GM19238 (cell line): ENCODE results near the gene WWOX.

Experiments
- DNase-seq: peaks from one replicate; pipeline ENCODE4 v3.0.0; 2011; ENCODE audit warnings: low spot score; ENCODE audit not compliant: insufficient read length

WWOX gene

DNA sequence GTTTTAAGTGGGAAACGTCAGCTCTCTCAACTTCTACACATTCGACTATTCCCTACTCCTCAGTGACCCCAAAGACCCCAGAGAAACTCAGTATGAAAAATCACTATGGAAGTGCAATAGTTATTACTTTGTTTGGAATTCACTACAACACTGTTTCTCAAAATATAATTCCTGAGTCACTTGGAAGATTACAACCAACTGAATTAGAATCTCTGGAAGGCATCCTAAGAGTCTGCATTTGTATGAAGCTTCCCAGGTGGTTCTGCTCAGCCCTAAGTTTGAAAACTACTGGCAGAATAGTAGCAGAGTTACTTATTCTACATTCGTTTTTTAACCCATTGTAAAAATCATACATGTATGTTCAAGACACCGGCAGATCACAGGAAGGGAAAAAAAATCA lies 975.5 kb downstream of the WWOX start:
- no peak for DNase-seq

DNA sequence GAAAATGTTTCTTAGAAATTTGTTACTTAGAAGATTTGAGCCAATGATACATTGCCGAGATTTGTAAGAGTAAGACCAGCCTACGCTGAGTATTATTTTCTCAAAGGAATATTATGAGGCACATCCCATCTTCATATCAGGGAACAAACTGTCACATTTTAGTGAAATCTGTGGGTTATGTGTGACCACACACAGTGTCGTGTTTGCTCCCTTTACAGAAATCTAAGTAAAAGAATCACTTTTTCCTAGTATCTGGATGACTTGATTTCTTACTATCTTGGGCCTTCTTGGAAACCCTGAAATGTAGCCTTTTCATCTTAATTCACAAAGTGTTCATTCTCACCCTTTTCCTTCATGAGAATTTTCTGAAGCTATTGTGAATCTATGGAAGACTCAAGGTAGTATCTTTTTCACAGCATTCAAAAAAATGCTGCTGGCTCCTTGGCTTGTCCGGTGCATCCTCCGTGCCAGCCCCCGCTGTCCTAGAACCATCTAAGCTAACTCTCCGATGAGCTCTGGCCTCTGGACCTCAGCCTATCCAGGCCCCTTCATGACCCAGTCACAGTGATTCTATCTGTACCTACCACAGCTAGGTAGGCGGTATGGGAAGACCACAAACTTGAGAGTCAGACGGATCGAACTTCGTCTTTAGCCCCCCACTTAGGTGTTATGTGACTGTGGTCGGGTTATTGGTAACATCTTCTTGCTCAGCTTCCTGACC lies 976.8 kb downstream of the WWOX start:
- no peak for DNase-seq

DNA sequence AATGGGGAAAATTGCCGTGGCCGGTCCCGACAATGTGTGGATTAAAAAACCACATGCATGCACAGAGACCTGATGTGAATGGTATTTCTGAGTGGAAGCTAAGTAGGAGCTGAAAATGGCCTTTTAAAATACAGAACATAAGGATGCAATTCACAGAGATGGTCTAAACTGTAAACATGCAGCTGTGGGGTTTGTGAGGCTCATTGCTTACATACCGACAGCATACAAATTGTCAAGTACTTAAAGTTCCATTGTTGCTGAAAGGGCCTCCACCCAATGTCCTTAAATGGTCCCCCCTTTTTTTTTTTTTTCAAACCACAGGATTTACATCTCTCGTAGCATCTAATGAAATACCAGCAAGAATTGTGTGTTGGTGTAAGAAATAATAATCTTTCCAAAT lies 977.9 kb downstream of the WWOX start:
- DNase-seq: no peak

DNA sequence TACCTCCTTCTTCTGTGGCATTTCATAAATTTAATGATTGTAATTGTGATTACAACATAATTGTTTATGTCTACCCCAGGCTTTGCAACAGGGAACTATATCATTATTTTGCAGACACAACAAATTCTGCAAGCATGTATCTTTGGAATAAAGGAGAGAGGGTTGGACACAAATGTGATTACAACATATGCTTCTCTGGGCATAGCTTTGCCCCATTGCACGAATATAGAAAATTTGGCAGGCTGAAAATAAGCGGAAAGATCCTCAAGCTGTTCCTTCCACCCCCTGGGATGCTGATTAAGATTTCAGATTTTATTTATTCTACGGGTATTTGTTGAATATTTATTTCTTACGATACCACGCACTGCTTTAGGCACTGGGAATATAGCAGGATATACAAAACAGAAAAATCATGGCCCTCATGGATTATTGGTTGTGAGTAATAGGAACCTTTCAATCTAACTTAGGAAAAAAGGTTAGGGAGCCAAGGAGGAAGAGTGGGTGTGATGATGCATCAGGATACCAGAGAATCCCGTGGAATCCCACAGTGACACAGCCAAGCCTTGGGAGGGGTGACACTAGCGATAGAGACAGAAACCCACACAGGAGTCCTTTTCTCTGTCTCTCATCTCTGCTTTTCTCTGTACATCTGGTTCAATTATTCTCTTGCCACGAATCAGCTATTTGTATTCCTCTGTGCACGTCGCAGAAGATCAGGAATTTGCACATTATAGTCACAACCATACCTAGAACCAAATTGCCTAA lies 980.4 kb downstream of the WWOX start:
- DNase-seq: no peak

DNA sequence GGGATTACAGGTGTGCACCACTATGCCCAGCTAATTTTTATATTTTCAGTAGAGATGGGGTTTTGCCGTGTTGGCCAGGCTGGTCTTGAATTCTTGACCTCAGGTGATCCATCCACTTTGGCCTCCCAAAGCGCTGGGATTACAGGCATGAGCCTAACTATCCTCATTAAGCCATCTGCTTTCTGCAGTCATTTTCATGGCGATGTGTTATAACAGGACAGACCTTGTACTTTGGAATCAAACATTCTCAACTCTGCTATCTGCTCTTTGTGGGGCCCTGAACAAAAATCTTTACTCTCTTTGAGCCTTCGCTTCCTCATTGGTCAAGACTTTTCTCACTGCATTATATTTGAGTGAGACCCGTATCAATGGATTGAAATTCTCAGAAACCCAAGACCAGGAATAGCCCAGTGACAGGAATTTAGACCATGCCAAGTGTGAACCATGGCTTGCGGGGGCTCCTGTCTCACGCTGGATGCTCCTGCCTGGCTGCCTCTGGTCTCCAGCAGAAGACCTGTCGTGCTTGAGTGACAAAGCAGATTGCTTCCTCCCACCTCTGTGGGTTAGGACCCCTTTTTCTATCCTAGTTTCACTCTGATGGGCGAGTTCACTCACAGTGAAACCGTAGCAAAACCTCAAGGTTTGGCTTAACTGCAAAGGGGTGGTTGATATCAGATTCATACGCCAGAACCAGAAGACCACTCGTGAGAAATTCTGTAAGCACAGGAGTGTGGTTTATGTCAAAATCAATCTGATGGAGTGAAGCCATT lies 982.0 kb downstream of the WWOX start:
- DNase-seq: no peak

DNA sequence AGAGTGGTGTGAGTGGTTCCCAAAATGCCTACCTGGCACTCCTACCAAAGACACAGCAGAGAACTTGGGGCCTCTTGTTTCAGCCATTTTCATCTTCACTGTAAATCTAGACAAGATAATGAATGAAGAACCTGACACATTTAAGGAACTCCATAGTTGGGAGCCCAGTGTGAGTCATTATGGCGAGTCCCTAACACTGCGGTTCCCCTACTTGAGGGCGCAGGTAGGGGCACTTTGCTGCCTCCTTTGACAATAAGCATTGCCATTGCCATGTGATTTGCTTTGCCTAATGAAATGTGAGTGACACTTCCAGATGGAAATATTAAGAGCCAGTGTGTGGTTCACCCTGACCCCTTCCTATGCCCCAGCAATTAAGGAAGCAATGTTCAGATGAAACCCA lies 983.5 kb downstream of the WWOX start:
- no peak for DNase-seq

DNA sequence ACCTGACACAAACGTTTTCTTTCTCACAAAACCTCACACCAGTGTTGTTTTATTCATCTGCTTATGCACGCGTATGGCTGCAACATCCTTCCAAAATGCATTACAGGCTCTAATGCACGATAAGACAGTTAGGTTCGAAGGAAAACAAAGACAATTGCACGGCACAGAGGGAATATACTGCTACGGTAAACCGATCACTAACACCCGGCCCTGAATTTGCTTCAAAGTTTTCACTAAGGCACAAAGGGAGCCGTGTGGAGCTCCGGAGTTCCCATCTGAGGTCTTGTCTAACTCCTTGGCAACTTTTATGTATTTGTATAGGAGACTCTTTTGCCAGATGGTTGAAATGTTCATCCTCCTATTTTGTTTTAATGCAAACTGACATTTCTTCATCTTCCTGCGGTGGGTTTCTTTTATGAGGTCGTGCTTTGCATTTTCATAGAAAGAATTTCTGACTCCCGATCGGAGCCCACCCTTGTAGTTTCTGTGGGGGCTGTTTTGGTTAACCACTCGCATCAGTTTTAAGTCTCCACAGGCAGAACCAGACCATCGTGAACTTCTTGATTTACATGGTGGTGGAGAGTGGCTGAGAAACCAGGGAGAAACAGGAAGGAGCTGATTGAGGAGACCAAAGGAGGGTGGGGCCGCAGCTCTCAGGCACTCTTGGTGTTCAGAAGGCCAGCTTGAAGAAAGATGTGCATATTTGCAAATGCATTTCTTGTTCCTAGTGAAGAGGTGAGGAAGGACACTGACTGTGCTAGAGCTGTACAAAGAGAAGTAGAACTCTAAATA lies 984.2 kb downstream of the WWOX start:
- no peak for DNase-seq

DNA sequence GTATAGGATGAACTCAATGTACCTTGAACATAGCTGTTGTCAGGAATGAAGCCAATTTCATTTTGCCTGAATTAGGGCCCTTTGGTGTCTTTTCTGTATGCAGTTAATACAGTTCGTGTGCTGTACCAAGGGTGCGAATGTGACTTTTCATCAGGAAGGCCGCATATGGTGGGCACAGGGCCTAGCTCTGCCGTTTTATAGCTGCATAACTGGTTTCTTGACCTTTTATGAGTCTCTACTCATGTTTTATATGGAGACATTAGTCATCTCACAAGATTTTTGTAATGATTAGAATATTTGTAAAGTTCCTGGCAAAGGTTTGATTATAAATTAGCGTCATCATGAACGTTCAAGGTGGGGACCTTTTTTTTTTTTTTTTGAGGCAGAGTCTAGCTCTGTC lies 989.5 kb downstream of the WWOX start:
- no peak for DNase-seq

DNA sequence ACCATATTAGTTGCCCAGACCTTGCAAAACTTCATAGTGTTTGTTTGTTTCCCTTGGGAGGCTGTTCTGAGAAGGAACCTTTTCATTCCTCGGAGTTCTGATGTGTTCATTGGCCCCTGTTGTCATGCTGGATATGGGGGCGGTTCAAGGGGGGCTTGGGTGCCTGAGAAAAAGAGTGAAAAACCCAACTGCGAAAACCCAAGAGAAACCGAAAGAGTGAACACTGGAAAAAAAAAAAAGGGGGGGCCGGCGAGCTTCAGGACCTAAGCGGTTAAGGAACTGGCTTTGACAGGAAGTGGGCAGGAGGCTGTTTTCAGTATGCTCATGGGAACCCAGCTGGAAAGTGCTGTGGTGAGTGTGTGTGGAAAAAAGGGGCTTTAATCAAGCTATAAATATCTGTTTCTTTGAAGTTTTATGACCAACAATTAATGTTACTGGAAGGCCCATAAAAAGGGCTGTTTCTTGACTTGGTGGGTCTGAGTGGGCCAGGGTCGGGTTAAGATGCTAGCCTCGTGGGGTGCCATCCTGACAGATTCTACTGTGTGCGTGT lies 990.4 kb downstream of the WWOX start:
- peak; percentile 3 for DNase-seq

DNA sequence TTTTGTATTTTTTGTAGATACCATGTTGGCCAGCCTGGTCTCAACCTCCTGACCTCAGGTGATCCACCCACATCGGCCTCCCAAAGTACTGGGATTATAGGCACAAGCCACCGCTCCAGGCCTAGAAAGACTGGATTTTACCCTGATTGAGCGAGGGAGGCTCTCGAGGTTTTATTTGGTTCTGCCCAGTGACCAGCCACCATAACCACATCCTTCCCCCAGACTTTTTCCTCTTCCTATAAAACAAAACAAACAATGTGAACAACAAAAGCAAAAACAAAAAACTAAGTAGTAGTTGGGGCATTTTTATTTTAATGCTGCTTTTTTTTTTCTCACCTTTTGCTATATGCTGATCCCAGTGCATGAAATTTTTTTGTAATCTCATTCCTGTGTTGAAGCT lies 991.5 kb downstream of the WWOX start:
- DNase-seq: no peak

DNA sequence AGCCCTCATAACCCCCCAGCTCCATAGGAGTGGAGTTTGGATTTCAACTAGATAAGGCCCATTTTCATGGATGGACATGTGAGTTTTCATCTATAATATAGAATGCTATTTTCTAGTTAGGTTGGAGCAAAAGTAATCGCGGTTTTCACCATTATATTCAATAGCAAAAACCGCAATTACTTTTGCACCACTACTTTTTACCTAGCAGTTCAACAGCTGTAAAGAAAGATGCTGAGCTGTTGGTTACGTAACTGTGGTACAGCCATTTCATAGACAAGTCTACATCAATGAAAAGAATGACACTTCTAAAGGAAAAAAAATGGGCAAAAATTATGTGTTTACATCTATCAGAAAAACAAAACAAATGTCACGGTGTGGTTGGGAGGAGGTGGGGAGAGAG lies 993.4 kb downstream of the WWOX start:
- no peak for DNase-seq

DNA sequence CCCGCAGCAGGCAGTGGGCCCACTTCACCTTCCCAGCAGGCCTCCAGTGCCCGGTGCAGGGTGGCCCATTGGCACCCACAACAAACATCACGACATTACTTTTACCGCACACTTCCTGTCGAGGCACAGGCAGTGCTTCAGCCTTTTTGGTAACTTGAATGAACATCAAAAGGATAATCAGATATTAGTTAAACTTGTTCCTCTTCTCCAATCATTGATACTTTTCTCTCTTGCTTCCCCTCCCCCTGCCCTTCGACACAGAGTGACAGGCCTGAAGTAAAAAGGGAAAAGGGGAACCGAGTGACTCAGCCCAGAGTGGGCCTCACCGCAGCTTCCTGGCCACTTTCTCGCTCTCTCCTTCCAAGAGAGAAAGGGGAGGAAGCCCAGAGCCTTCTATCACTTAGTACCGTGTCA lies 994.1 kb downstream of the WWOX start:
- DNase-seq: peak; percentile 13

DNA sequence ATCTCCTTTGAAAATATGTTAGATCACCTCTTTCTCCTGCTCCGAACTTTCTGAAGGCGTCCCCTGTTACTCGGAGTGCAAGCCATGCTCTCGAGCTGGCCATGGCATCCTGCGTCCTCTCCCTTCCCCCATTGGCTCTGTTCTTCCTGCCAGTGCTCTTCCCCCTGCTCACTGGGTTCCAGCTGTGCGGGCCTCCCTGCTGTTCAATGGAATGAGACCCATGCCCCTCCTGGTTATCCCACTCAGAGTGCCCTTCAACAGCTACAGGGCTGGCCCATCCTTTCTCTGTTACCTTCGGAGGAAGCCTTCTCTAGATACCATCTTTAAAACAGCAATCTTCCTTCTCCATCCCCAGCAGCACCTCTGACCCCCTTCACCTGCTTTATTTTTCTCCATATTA lies 996.8 kb downstream of the WWOX start:
- DNase-seq: no peak

DNA sequence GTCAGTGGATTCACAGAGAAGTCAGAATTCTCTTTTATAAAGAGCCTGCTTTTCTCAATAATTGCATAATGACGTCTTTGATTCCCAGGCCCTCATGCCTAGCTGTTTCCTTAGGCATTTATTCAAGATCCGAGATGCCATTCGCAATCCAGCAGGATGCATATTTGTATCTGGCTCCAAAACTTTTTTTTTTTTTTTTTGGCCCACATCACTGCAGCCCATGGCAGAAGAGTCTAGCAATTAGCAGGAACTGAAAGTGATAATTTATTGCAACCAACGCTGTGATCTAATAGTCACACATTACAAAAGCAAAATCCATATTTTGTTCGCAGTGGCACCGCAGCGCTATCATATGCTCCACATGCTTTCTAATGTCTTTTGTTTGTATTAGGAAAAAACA lies 997.7 kb downstream of the WWOX start:
- DNase-seq: no peak

DNA sequence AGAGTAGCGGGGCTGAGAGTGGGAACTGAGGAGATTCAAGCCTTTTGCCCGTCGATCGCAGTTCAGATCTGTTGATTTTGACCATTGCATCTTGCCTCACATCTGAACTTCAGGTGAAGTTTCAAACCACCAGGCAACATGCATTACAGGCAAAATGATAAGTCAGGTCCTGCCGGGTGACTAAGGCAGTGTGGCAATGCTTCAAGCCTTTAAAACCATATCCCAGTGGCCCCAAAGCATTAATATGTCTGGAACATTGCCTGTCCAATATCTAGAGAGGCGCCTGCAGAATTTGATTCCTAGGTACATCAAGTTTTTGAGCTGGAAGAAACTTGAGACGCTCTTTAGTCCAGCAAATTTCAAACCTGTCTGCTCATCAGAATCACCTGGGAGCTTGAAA lies 998.3 kb downstream of the WWOX start:
- no peak for DNase-seq

DNA sequence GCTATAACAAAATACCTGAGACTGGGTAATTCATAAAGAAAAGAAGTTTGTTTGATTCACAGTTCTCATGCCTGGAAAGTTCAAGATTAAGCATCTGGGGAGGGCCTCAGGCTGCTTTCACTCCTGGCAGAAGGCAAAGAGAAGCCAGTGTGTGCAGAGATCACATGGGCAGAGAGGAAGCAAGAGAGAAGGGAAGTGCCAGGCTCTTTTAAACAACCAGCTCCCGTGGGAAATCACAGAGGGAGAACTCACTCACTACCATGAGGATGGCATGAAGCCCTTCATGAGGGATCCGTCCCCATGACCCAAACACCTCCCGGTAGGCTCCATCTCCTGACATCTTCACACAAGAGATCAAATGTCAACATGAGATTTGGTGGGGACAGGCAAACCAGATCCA lies 999.5 kb downstream of the WWOX start:
- no peak for DNase-seq

DNA sequence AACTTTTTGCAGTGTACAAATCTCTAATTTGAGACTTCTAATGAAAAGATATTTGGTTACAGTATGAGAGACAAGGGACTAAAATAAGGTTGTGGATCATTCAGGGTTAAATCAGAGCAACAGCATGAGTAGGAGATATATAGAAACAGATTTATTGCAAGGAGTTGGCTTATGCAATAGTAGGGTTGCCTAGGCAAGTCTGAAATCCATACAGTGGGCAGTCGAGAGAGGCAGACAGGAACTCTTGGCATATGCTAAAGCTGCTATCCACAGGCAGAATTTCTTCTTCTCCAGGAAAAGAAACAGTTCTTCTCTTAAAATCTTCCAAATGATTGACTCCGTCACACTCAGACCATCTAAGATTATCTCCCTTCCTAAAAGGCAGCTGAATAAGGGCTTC lies 1000.3 kb downstream of the WWOX start:
- no peak for DNase-seq

DNA sequence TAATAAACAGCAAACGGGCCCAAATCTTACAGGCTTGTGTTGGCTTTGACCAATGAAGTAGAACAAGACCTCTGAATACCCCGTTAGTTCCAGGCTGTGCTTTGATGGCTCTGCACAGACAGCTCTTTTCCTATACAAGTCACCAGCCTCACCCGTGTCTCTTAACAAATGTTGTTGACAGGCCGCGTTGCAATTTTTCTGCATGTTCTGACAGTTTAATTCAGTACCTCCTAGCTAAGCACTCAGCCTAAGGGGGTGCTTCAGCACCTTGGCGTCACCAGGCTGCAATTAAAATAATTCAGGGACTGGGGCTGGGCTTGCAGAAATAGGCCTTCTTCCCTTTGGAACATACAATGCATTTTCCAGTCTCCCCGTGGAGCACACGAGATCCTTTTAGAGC lies 1001.0 kb downstream of the WWOX start:
- DNase-seq: no peak

DNA sequence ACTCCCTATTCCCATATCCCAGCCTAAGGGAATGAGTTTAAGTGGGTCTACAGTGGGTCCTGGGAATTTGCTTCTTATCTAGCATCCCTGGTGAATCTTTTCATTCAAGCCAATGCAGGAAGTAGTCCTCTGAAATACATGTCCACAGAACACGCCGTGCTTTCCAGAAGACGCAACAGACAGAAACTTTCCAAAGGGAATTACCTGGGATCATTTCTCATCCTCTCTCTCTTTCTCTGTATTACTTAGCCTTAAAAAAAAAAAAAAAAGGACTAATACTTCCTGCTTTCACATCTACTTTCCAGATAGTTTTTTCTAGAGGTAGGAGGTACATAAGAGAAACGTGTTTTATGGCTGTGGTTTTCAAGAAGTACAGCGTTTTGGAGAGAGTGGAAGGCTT lies 1002.0 kb downstream of the WWOX start:
- DNase-seq: no peak

DNA sequence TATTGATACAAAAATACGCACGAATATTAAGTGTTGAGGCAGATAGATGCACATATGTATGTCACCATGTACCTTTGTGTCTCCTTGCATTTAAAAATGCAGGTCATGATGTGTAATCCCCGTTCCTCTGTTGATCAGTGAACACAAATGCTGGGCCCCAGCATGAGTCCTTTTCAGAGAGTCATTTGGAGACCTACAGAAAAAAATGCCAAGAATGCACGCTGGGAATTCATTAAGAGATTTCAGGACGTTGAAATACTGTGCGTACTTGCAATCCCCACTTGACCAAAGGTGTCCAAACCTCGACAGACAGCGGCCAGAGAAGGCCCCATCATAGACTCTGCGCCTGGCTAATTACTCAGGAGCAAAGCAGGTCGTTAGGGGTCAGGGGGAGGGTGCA lies 1005.1 kb downstream of the WWOX start:
- DNase-seq: no peak

DNA sequence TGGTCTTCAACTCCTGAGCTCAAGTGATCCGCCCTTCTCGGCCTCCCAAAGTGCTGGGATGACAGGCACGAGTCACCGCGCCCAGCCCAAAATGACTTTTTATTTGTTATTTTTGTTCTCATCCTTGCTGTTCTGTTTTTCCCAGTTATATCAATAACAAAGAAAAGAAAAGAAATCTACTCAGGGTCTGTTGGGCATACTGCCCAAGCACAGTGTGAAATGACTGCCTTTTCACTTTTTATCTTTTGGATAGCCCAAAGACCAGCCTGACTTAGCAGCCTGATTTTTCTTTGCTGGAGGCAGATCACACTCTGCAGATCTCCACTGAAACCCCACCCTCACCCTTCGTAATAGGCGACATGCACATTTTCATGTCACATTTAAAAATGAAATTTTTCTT lies 1007.8 kb downstream of the WWOX start:
- DNase-seq: no peak
